ENCODE measurements around the gene RPS6KA2.

GRCh38 chr6:166453651-166454050 lies 173.4 kb downstream of the RPS6KA2 start:
- TF ChIP-seq CTCF (optimal IDR thresholded peaks at IDR 0.05 in 1 of 3, IDR thresholded peaks at IDR 0.05 in 1 of 3, conservative IDR thresholded peaks at IDR 0.05 in 1 of 3; ENCODE audit: extremely low read depth in 1 of 3, insufficient read depth in 2 of 3, low read length in 3 of 3) (no peak), EZH2 (IDR thresholded peaks at IDR 0.05; ENCODE audit: low read length) (no peak)
